Colon (tissue), 2 donors: ENCODE data around the gene CTBP2.

Experiments used
- FAIRE-seq: peaks from 2 replicates; lab custom pipeline; 2012; peaks lifted over from hg19 to GRCh38; lab: Jason Lieb, UNC
- donor health status: control.
- donor health status: control.

Gene CTBP2

DNA sequence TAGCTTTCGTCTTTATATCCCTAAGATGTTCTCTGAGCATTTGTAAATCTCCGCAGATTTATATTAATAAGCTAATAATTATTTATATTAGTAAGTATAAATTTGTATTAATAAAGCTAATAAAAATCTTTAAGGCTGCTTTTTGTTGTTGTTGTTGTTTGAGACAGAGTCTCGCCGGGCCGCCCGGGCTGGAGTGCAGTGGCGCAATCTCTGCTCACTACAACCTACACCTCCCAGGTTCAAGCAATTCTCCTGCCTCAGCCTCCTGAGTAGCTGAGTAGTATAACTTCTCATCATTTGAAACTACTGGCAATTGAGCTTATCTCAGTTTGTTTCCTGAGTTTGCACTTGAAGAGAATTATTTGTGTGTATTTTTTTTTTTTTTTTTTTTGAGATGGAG is 223.6 kb downstream of the CTBP2 start:
- no peak for FAIRE-seq

GRCh38 chr10:124935946-124936345 is 224.4 kb downstream of the CTBP2 start:
- FAIRE-seq = no peak
